K562 (cell line): ENCODE results near the gene IL12RB1. TPM values are rescaled to one million over a fixed set of nuclear protein-coding genes. Genes with fewer than 3 reads are reported as not detected.

Experiments
- ELF2 ChIP-seq: fragments of 250-450 bp; sonication (Bioruptor Pico); IDR thresholded peaks from 2 replicates; pipeline ENCODE4 v1.5.0; 2021; ENCODE audit warnings: mild to moderate bottlenecking
- EP400 ChIP-seq: fragments of 450-650 bp; IDR thresholded peaks from 2 replicates; pipeline ENCODE4 v1.6.1; 2017; ENCODE audit warnings: antibody characterized with exemption, mild to moderate bottlenecking, moderate library complexity
- GTF2F1 ChIP-seq: IDR thresholded peaks from 2 replicates; pipeline ENCODE4 v1.6.1; 2011; ENCODE audit warnings: low read depth, low read length, improper control_type of control experiment
- ILK ChIP-seq: fragments of 450-650 bp; IDR thresholded peaks from 2 replicates; pipeline ENCODE4 v1.6.1; 2016; ENCODE audit warnings: missing genetic modification characterization, low read depth, mild to moderate bottlenecking, missing compliant biosample characterization, moderate library complexity, borderline replicate concordance
- MXI1 ChIP-seq: IDR thresholded peaks from 2 replicates; pipeline ENCODE4 v1.6.1; 2011; ENCODE audit warnings: low read depth, mild to moderate bottlenecking, improper control_type of control experiment, low read length
- NELFE ChIP-seq: IDR thresholded peaks from 2 replicates; pipeline ENCODE4 v1.6.1; 2011; ENCODE audit warnings: mild to moderate bottlenecking; ENCODE audit not compliant: insufficient read depth, insufficient read length
- NFIX ChIP-seq: fragments of 250-450 bp; sonication (Bioruptor Pico); IDR thresholded peaks from 2 replicates; pipeline ENCODE4 v1.4.0; 2020; ENCODE audit warnings: low read depth, mild to moderate bottlenecking, moderate library complexity
- RAD21 ChIP-seq, 2 experiments: fragments of 250-450 bp in 1 of 2; fragments of 450-650 bp in 1 of 2; sonication (Bioruptor Pico) in 1 of 2; formaldehyde crosslinking in 1 of 2; IDR thresholded peaks in 1 of 2; conservative IDR thresholded peaks in 1 of 2; 2 replicates each; pipeline versions ENCODE4 v1.4.0 to v1.8.0; 2020 to 2022; ENCODE audit warnings: mild to moderate bottlenecking in 2 of 2, moderate library complexity in 1 of 2
- SMARCA5 ChIP-seq: fragments of 450-650 bp; IDR thresholded peaks from 2 replicates; pipeline ENCODE4 v1.6.1; 2016
- SOX6 ChIP-seq: fragments of 450-650 bp; IDR thresholded peaks from 2 replicates; pipeline ENCODE4 v1.6.1; 2014; ENCODE audit warnings: mild to moderate bottlenecking
- TGIF2 ChIP-seq: sonication (generic); formaldehyde crosslinking; IDR thresholded peaks from 2 replicates; pipeline ENCODE4 v1.8.1; 2022; ENCODE audit warnings: mild to moderate bottlenecking, missing genetic modification reagents, moderate library complexity
- TOE1 ChIP-seq, 2 experiments: fragments of 450-650 bp in 1 of 2; sonication (generic) in 1 of 2; formaldehyde crosslinking in 1 of 2; IDR thresholded peaks; 2 replicates each; pipeline versions ENCODE4 v1.7.1 to v1.8.0; 2016 to 2022; ENCODE audit warnings: borderline replicate concordance in 2 of 2, mild to moderate bottlenecking in 2 of 2, antibody characterized with exemption in 1 of 2, inconsistent platforms in 1 of 2, low read depth in 1 of 2, missing genetic modification reagents in 1 of 2, moderate library complexity in 1 of 2
- ZKSCAN8 ChIP-seq: fragments of 200-800 bp; sonication (Bioruptor generic); IDR thresholded peaks from 2 replicates; pipeline ENCODE4 v1.6.1; 2016; ENCODE audit warnings: missing genetic modification characterization, missing compliant biosample characterization
- ZNF174 ChIP-seq: fragments of 250-450 bp; sonication (Bioruptor Pico); IDR thresholded peaks from 2 replicates; pipeline ENCODE4 v1.4.0; 2020; ENCODE audit warnings: mild to moderate bottlenecking
- ZNF551 ChIP-seq: fragments of 250-450 bp; sonication (Bioruptor Pico); IDR thresholded peaks from 2 replicates; pipeline ENCODE4 v1.5.0; 2021; ENCODE audit warnings: mild to moderate bottlenecking, moderate library complexity
- polyA plus RNA-seq, 8 experiments: library from polyadenylated mRNA; depleted of rRNA in 4 of 8; stranded (reverse) in 5 of 8; unstranded in 3 of 8; fragments of >200 nt; fragmentation: Nextera tagmentation in 2 of 8; fragmentation: Illumina TruSeq in 1 of 8; extraction: Ambion mirVana in 2 of 8; extraction: Trizol in 1 of 8; gene quantifications; 2 replicates each; pipeline versions ENCODE4 v1.2.1 to v1.2.3, GENCODE V29; 2011 to 2014; ENCODE audit warnings: inconsistent platforms in 1 of 8, missing spikeins in 1 of 8
- total RNA-seq, 7 experiments: library from RNA; depleted of rRNA in 6 of 7; stranded (reverse); fragments of >200 nt in 6 of 7; fragmentation: Illumina TruSeq in 2 of 7; extraction: Trizol in 2 of 7; gene quantifications; 2 replicates each; pipeline versions ENCODE4 v1.2.1 to v1.2.3, GENCODE V29; 2011 to 2021; ENCODE audit warnings: low replicate concordance in 1 of 7
- TF ChIP-seq, protein P1 (sequence below), 2 experiments: fragments of 450-650 bp in 1 of 2; IDR thresholded peaks; 2 replicates each; pipeline ENCODE4 v1.6.1; 2011 to 2017; ENCODE audit warnings: low read depth in 2 of 2, antibody characterized with exemption in 1 of 2, borderline replicate concordance in 1 of 2, low read length in 1 of 2, mild to moderate bottlenecking in 1 of 2, mixed read lengths in 1 of 2; ENCODE audit not compliant: control insufficient read depth in 1 of 2
- TF ChIP-seq, protein P2 (sequence below): IDR thresholded peaks from 2 replicates; pipeline ENCODE4 v1.6.1; 2011; ENCODE audit not compliant: insufficient read length; ENCODE audit errors: extremely low read depth
- TF ChIP-seq, protein P3 (sequence below), 2 experiments: IDR thresholded peaks; 2 replicates each; pipeline ENCODE4 v1.6.1; 2012; ENCODE audit warnings: improper control_type of control experiment in 2 of 2, low read depth in 2 of 2, low read length in 2 of 2, borderline replicate concordance in 1 of 2
- TF ChIP-seq, protein P4 (sequence below): fragments of 450-650 bp; IDR thresholded peaks from 2 replicates; pipeline ENCODE4 v1.6.1; 2016

Gene IL12RB1
- total and polyA plus RNA-seq, 9 of the 15 experiments (the other 6 are each of a cell fraction or from before 2014, with no cell fraction given), result 0.04 to 0.07 (median 0.06) TPM; not detected in 5

DNA sequence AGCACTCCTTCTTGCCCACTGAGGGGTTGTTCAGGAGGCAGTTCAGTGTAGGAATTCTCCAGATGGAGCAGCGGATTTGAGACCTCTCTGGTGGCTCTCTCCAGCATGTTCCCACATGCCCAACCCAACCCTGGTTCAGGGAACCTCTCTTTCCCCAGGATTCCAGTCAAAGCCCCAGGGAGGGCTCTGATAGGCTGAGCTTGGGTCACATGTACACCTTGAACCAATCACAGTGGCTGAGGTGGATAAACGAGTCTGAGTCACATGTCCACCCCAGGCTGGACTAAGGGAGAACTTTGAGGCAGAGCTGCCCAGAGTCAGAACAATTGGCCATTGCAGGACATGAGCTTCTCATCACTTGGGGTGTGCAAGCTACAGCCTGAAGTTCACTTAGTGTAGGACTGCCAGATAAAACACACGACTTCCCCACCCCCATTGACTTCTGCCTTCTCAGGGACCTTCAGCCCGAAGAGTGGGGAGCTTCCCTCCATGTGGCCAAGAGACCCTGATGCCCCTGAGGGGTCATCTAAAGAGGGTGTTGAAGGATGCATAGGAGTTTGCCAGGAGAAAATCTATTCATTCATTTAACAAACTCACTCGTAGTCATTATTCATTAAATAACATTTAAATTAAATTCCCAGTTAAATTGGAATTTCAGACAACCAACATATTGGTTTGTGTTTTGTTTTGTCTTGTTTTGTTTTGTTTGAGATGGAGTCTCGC, 6.9 kb upstream of the IL12RB1 start (continued):
- TF ChIP-seq, protein P1, sequence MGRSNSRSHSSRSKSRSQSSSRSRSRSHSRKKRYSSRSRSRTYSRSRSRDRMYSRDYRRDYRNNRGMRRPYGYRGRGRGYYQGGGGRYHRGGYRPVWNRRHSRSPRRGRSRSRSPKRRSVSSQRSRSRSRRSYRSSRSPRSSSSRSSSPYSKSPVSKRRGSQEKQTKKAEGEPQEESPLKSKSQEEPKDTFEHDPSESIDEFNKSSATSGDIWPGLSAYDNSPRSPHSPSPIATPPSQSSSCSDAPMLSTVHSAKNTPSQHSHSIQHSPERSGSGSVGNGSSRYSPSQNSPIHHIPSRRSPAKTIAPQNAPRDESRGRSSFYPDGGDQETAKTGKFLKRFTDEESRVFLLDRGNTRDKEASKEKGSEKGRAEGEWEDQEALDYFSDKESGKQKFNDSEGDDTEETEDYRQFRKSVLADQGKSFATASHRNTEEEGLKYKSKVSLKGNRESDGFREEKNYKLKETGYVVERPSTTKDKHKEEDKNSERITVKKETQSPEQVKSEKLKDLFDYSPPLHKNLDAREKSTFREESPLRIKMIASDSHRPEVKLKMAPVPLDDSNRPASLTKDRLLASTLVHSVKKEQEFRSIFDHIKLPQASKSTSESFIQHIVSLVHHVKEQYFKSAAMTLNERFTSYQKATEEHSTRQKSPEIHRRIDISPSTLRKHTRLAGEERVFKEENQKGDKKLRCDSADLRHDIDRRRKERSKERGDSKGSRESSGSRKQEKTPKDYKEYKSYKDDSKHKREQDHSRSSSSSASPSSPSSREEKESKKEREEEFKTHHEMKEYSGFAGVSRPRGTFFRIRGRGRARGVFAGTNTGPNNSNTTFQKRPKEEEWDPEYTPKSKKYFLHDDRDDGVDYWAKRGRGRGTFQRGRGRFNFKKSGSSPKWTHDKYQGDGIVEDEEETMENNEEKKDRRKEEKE (IDR thresholded peaks at IDR 0.05; ENCODE audit: borderline replicate concordance in 1 of 2, control insufficient read depth in 1 of 2, low read depth in 2 of 2, low read length in 1 of 2), result no peak
- TF ChIP-seq SMARCA5 (no peak), TGIF2 (CRISPR knock-in tag) (no peak), NELFE (no peak), ELF2 (CRISPR knock-in tag) (no peak), GTF2F1 (no peak), NFIX (CRISPR knock-in tag) (no peak), RAD21 (CRISPR knock-in tag; conservative IDR thresholded peaks at IDR 0.05 in 1 of 2, IDR thresholded peaks at IDR 0.05 in 1 of 2) (no peak), TOE1 (IDR thresholded peaks at IDR 0.05; ENCODE audit: borderline replicate concordance) (peak; percentile 43; the same call in 1 of the 2 replicates), TOE1 (CRISPR knock-in tag; IDR thresholded peaks at IDR 0.05; ENCODE audit: borderline replicate concordance, low read depth) (no peak), ZNF174 (CRISPR knock-in tag) (no peak), SOX6 (no peak), ILK (tag) (no peak), MXI1 (no peak), EP400 (no peak), ZNF551 (no peak), ZKSCAN8 (CRISPR knock-in tag) (no peak)
- TF ChIP-seq, protein P2, sequence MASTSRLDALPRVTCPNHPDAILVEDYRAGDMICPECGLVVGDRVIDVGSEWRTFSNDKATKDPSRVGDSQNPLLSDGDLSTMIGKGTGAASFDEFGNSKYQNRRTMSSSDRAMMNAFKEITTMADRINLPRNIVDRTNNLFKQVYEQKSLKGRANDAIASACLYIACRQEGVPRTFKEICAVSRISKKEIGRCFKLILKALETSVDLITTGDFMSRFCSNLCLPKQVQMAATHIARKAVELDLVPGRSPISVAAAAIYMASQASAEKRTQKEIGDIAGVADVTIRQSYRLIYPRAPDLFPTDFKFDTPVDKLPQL, result no peak
- TF ChIP-seq, protein P3, sequence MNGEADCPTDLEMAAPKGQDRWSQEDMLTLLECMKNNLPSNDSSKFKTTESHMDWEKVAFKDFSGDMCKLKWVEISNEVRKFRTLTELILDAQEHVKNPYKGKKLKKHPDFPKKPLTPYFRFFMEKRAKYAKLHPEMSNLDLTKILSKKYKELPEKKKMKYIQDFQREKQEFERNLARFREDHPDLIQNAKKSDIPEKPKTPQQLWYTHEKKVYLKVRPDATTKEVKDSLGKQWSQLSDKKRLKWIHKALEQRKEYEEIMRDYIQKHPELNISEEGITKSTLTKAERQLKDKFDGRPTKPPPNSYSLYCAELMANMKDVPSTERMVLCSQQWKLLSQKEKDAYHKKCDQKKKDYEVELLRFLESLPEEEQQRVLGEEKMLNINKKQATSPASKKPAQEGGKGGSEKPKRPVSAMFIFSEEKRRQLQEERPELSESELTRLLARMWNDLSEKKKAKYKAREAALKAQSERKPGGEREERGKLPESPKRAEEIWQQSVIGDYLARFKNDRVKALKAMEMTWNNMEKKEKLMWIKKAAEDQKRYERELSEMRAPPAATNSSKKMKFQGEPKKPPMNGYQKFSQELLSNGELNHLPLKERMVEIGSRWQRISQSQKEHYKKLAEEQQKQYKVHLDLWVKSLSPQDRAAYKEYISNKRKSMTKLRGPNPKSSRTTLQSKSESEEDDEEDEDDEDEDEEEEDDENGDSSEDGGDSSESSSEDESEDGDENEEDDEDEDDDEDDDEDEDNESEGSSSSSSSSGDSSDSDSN (IDR thresholded peaks at IDR 0.05; ENCODE audit: borderline replicate concordance in 1 of 2, low read depth in 2 of 2, low read length in 2 of 2), result no peak
- TF ChIP-seq, protein P4, sequence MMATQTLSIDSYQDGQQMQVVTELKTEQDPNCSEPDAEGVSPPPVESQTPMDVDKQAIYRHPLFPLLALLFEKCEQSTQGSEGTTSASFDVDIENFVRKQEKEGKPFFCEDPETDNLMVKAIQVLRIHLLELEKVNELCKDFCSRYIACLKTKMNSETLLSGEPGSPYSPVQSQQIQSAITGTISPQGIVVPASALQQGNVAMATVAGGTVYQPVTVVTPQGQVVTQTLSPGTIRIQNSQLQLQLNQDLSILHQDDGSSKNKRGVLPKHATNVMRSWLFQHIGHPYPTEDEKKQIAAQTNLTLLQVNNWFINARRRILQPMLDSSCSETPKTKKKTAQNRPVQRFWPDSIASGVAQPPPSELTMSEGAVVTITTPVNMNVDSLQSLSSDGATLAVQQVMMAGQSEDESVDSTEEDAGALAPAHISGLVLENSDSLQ, result no peak
